Occipital lobe (tissue), 2 donors: Measurements from ENCODE around the gene KCNK3. TPM values are rescaled to one million over a fixed set of nuclear protein-coding genes. Genes with fewer than 3 reads are reported as not detected.
A peak's percentile ranks its signal among the peaks of the same experiment; 100 is the strongest.

Experiments used
- DNase-seq: peaks from one replicate; lab custom pipeline; 2025; lab: John Stamatoyannopoulos, UW
- total RNA-seq: library from RNA; depleted of rRNA; stranded (reverse); fragments of >200 nt; gene quantifications from one replicate; pipeline ENCODE4 v1.2.3, GENCODE V29; 2014

Gene KCNK3
- total RNA-seq, 1 donor from 2014 or later = 3.6 TPM

DNA sequence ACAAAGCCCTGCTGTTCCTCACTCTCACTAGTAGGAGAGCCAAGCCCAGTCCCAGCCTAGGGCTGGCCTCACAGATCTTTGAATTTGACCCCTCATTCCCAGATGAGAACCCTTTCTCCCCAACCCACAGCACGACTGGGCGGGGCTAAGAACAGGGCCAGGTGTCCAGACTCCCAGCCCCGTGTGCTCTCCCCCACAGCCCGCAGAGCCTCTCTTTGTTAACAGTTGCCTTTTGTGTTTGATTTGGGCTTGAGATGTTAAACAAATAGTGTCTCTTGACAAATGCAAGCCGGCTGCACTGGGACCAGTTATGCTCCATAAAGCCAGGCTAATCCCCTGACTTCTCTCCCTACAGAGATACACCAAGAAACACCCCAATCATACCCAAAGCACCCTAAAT is 4.7 kb upstream of the KCNK3 start:
- no peak for DNase-seq

DNA sequence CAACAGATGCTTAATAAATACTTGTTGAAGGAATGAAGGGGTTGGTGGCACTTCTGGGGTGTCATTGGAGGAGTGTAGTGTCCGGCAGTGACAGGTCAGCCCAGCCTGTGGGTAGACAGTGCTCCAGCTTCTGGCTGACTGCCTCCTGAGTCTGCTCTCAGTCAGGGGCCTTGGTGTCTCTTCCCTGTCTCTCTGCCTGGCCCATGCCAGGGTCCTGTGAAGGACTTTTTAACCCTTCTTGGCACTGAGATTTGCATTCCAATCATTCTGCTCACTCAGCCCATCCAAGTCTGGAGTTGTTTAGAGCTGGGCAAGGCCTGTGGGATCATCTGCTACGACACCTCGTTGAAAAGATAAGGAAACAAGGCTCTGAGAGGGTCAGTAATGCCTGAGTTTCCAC is 1.4 kb upstream of the KCNK3 start:
- no peak for DNase-seq

DNA sequence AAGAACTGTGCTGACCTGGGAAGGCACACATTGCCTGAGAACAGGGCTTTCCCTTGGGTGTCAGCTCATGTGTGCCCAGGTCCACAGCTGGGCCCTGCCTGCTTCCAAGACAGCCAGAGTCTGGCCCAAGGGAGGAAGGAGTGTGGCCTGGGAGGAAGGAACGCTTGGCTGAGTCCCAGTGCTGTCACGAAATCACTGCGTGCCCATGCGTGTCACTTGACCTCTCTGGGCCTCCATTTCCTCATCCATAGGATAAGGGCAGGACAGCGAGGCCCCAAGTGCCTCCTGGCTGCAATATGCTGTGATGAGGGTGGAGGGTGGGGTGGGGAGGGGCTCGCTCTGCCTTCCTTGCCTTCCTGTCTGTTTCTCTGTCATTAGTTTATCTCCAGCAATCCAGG is 642 bp upstream of the KCNK3 start:
- DNase-seq = no peak

DNA sequence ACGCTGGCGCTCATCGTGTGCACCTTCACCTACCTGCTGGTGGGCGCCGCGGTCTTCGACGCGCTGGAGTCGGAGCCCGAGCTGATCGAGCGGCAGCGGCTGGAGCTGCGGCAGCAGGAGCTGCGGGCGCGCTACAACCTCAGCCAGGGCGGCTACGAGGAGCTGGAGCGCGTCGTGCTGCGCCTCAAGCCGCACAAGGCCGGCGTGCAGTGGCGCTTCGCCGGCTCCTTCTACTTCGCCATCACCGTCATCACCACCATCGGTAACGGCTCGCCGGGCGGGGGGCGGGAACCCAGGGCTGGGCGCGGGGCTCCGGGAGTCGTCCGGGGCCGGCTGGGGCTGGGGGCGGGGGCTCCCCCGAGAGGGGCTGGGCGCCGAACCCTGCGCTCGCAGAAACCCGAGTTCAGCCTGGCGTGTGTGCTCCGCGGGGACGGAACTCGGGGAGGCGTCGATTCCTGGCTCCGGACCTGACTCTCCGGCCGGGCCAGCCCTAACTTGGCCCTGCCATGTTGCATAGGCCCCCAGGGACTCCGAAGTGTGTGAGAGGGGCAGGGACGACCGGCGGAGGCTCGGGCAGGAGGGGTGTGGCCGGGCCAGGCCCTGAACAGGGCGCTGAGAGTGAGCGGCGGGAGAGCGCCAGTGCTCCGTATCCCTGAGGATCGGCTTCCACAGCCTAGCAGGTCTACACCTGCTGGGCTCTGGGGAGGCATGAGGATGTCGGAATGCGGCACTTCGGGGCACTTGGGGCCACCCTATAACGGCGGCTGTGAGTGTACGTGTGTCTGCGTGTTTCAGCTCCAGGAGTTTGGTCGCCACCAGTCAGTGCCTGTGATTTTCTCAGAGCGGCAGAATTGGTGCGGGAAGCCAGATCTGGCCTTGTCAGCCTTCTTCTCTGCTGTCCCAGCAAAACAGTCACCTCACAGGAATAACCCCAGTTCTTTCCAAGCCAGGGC is 651 bp downstream of the KCNK3 start:
- DNase-seq = peak; percentile 27

DNA sequence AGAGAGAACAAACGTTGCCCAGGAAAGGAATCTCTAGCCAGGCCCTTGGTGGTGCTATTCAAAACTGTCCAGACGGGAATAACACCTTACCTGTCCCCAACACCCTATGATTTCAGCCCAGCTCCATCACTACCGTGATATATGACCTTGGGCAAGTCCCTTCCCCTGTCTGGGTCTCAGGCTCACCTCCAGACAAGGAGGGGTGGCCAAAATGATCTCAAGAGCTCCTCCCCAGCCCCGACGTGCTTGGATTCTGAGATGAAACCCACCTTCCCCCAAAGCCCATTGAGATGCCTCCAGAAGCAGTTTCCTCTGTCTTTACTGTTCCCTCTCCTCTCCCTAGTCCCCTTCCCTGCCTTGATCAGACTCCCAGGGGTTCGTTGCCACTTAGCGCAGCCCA is 1.5 kb downstream of the KCNK3 start:
- no peak for DNase-seq

DNA sequence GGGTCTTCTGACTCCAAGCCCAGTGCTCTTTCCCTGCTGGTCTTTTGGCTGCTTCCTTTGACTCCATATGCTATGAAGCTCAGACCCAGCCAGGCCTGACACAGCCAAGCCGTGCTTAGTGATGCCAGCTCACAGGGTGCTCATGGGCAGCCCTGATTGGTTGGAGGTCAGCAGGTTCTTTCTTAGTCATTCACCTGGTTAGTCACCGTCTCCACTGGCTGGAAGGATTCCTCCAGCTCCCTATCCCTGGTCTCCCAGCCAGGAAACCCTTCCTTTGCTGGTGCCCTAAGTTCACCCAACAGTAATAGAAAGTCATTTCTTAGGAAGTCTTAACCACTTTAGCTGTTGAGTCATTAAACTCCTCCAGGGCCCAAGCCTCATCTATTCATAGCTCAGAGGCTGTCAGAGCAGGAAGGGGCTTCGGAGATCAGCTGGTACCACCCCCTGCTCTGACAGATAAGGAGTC is 3.9 kb downstream of the KCNK3 start:
- no peak for DNase-seq

DNA sequence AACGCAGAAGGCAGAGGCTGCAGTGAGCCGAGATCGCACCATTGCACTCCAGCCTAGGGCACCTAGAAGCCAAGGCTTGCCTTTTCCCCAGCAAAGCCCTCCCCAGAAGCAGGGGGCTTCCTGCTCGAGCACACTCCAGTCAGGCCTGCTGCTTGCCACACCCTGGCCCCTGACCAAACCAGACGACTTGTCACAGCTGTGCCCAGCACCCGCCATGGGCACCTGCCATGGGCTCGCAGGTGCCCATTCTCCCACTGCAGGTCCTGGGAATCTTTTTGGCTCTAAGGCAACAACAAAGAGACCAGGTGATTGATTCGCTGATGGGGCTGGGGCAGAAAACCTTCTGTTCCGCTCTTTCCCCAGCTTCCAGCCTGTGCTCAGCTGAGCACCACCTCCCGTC is 4.9 kb downstream of the KCNK3 start:
- DNase-seq = no peak

DNA sequence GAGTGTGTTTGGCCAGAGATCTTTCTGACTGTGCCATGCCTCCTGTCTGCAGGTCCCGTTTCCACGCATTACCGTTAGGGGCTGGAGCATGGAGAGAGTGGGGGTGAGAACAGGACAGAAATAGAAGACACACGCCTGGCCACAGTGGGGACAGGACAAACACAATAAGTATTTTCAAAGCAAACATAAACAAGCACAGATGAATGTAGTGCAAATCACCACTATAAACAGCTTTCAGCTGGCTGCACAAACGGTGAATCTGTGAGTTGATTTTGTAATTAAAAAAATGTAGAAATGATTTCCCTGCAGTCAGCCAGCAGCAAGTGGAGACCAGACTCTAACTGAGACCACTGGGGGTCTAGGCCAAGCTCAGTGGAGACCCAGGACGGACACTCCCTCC is 6.8 kb downstream of the KCNK3 start:
- no peak for DNase-seq

DNA sequence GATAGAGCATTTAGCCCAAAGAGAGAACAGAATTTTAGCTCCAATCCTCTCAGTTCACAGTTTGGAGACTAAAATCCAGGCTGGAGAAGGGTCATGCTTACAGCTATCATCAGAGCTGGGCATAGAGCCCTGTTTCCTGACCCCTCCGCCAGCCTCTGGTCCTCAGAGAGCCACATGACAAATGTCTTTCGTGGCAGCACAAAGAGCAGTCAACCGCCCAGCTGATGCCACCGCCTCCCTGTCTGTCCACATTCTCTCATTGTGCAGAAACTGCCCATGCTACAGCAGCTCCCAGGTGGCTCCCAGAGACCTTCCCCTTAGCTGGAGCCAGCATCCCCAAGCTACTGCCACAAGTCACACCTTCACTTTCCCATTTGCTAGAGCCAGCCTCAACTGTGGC is 7.6 kb downstream of the KCNK3 start:
- no peak for DNase-seq

DNA sequence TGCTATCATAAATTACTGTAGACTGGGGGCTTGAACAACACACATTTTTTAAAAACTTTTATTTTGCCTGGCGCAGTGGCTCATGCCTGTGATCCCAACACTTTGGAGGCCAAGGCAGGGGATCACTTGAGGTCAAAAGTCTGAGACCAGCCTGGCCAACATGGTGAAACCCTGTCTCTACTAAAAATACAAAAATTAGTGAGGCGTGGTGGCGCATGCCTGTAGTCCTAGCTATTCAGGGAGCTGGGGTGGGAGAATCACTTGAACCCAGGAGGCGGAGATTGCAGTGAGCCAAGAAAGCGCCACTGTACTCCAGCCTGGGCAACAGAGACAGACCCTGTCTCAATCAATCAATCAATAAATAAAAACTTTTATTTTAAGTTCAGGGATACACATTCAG is 9.1 kb downstream of the KCNK3 start:
- DNase-seq = no peak

DNA sequence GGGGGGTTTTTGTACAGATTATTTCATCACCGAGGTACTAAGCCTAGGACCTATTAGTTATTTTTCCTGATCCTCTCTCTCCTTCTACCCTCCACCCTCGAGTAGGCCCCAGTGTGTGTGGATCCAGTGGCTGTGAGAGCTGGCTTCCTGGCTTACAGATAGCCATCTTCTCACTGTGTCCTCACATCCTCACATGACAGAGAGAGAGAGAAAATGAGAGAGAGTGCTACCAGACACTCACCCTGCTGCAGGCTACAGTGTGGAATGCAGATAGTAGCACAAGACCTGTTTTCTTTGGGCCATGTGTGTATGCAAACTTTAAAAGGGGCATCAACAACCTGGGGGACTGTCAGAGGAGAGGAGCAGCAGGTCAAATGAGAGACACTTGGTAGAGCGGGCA is 9.5 kb downstream of the KCNK3 start:
- no peak for DNase-seq

DNA sequence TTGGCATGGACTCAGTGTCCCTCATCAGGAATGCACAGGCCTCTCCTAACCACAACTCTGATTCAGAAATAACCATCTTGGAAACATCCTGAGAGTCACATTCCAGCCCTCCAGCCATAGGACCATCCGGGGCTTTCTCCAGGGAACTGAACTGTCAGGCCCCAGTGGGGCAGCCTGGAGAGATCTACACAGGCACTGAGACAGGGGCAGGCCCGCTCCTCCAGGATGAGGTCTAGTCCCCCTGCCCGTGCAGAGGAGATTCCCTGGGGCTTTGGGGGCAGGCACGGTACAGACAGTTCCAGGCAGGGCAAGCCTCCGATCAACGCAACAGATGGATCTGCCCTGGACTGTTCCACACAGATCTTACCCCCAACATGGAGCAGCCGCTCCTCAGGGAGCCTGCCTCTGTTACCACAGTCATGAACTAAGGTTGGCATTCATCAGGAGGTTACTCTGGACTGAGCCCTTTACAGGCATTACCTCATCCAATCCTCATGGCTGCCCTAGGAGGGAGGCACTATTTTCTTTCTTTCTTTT is 12.0 kb downstream of the KCNK3 start:
- DNase-seq = no peak

DNA sequence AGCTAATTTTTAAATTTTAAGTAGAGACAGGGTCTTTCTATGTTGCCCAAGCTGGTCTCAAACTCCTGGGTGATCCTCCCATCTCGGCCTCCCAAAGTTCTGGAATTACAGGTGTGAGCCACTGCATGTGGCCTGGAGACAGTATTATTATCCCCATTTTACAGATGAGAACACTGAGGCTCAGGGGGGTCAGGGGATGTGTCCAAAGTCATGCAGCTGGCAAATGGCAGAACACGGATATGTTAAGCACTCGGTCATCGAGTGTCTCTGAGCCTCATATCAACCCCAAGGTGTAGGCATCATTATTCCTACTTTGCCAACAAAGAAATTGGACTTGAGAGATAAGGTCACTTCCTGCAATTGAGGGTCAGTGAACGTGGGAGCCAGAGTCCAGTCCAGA is 12.6 kb downstream of the KCNK3 start:
- DNase-seq = no peak

DNA sequence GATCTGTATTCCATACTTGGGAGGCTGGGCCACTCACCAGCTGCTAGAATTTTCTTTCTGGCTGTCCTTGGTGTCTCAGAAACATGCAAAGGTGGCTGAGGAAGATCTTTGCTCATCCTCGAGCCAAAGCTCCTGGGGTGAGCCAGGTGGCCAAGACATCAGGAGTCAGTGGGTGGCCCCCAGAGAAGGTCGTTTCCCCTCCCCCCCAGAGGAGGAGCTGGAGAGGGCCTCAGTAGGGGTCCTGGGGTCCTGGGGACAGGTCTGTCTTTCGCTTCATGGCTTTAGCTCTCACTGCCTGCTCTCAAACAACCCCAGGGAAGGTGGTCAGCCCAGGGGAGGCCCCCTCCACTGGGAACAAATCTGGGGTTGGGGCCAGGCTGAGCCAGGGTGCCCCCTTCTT is 13.6 kb downstream of the KCNK3 start:
- no peak for DNase-seq

DNA sequence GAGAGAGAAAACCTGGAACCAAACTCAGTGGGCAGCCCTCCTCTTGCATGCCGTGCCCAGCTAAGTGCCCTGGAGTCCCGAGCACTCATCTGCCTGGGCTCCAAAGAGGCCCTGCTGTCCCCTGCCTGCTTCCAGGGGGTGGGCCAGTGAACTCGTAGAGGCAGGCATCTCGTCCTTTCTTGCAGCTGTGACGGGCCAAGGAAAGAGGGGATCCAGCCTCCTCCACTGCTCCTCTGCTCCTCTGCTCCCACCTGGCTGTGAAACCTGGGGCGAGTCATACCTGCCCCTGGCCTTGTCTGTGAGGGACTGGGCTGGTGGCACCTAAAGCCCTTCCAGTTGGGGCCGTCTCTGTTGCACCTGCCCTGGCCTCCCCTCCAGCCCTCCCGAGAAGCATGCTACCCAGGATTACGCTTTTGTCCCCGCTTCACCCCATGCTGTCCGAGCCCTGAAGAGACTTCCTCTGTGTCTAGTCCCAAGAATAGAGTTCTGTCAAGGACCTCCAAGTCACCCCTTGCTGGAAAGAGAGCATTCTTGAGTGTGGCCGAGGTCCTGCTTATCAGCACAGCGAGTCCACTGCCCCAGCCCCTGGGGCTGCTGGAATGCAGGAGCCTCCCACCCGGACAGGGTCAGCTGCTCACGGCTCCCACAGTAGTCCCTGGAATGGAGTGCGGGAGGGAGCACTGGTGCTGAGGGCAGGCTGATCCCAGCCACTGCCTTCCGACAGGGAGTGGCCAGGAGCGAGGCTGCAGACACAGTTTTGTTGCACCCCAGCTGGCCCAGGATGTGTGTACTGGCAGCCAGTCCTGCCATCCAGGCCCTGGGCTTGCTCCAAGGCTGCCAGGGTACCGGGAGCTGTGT is 14.3 kb downstream of the KCNK3 start:
- DNase-seq = no peak

DNA sequence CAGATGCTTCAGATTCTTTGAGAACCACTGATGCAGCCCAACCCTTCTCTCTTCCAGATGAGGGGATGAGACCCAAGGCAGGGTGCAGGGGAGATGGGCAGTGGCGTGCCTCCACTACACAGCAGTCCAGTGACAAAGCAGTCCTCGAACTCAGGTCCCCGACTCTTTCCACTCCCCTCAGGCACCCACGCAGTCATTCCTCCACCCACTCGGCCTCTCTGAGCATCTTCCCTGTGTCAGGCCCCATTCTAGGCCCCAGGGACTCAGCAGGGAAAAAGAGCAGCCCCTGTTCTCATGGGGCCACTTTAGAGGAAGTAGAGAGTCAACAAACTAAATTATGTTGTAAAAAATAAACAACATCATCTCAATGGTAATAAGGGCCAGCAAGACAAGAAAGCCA is 15.2 kb downstream of the KCNK3 start:
- DNase-seq = no peak

DNA sequence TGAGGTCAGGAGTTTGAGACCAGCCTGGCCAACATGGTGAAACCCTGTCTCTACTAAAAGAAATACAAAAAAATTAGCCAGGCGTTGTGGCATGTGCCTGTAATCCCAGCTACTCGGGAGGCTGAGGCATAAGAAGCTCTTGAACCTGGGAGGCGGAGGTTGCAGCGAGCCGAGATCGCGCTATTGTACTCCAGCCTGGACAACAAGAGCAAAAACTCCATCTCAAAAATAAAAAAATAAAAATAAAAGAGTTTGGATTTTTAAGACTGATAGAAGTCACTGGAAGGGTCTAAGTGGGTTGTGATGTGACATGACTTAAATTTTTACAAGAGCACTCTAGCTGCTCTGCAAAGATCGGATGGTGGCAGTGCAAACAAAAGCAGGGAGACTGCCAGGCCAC is 15.9 kb downstream of the KCNK3 start:
- no peak for DNase-seq

DNA sequence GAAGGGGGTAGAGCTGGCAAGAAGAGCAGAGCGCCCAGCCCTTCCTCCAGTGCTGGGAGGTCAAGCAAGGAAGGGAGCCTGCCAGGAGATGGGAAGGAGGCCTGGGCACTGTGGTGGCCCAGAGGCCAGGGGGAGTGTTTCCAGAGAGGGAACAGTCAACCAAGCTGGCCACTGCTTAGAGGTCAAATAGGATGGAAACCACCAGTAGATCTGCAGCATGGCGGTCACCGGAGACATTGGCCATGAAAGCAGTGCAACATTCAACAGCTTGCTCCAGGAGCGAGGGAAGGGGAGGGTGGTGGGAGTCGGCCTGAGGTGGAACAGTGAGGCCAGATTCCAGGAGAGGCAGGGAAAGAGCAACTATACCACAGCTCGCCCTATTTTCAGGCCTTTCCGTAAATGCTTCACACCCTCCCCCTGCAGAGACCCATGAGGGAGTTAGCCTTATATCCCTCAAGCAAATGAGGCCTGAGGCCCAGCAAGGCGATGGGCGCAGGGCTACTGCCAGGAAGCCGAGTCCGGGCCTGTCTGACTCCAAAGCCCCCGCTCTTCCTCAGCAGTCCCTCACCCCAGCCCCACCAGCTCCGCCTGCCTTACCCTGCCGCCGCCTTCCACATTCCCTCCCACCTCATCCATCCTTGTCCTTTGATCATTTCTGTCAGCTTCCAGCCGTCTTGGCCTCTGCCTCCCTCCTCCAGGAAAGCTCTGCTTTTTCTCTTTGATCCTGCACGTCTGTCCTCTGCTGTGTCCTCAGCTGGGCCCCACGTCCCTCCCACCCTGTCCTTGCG is 17.0 kb downstream of the KCNK3 start:
- no peak for DNase-seq

DNA sequence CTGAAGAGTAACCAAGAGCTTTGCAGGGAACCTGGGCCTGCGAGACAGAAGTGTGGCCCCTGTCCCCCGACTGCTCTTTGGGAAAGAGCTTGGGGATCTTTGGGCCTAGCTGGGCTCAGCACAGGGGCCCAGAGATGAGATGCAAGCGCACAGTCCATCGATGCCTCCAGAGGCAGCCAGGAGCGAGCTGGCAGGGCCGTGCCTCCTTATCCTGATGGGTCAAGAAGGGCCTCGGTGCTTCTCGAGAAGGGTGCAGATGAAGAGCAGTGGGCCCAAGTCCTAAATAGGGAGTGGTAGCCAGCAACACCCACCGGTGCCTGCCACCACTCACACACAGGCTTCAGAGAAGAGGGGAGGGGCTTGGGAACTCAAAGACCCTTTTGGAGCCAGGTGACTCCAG is 17.6 kb downstream of the KCNK3 start:
- no peak for DNase-seq

DNA sequence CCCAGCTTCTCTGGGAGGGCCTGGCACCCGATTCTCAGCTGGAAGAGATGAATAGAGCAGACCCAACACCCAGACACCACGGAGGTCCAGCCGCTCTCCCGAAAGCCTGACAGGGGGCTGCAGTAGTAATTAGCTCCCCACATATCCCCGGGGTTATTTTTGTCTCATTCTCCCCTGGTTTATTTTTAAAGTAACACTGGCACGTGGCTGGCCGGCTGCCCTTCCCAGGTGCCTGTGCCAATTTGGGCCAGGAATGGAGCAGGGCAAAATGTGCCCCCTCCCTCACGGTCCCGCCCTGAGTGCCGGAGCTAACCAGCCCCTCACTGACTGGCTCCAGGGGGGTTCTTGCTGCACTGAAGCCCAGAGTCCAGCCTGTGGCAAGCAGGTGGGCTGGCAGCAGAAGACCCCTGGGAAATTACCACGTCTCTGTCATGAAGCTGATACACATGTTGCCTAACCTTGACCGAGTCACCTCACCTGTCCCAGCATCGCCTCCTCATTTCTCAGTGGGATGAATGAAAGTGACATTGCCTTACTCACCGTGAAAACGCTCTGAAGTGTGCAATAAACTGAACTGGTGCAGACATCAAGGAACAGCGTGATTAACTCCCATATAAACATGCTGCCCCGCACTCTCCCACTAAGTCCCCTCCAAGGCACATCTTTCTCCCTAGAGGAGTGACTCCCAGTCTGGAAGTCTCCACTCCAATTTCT is 18.4 kb downstream of the KCNK3 start:
- no peak for DNase-seq
